Mesothelial cell of epicardium (in vitro differentiated cells): ENCODE results near the gene FLII. TPM values are rescaled to one million over a fixed set of nuclear protein-coding genes. Genes with fewer than 3 reads are reported as not detected.

Experiments used
- DNase-seq, 2 experiments: peaks; one replicate each; pipeline ENCODE4 v3.0.0; 2021; ENCODE audit warnings: low spot score in 2 of 2; ENCODE audit not compliant: unreplicated experiment in 2 of 2
- H3K27ac Mint-ChIP-seq: 2 replicates; pipeline ENCODE4 v1.8.0; 2021; ENCODE audit warnings: mixed read lengths
- H3K27me3 Mint-ChIP-seq: 2 replicates; pipeline ENCODE4 v1.8.0; 2021; ENCODE audit warnings: low read depth, mixed read lengths
- H3K36me3 Mint-ChIP-seq: 2 replicates; pipeline ENCODE4 v1.8.0; 2021; ENCODE audit warnings: mixed read lengths
- H3K4me1 Mint-ChIP-seq: 2 replicates; pipeline ENCODE4 v1.8.0; 2021; ENCODE audit warnings: mixed read lengths
- H3K4me3 Mint-ChIP-seq: 2 replicates; pipeline ENCODE4 v1.8.0; 2021; ENCODE audit warnings: mild to moderate bottlenecking, moderate library complexity, mixed read lengths
- H3K9me3 Mint-ChIP-seq: 2 replicates; pipeline ENCODE4 v1.8.0; 2021; ENCODE audit warnings: mixed read lengths
- CTCF ChIP-seq: fragments of 200-600 bp; sonication (generic); IDR thresholded peaks from one replicate; pipeline ENCODE4 v1.5.0; 2021; ENCODE audit warnings: antibody characterized with exemption; ENCODE audit not compliant: unreplicated experiment
- total RNA-seq: library from RNA; stranded (reverse); gene quantifications from 3 replicates; pipeline ENCODE4 v1.2.1, GENCODE V29; 2021

FLII gene
- total RNA-seq, 1 donor from 2014 or later = 199 TPM

- no peak for TF ChIP-seq CTCF
- Mint-ChIP-seq H3K4me1 (no peaks in the 10 kb centered on the region), H3K36me3 (peaks cover 20% of the 10 kb centered on the region), H3K27me3 (no peaks in the 10 kb centered on the region), H3K27ac (no peak overlapping the region), H3K4me3 (no peak overlapping the region), H3K9me3 (no peaks in the 10 kb centered on the region)
- DNase-seq = no peak
These were observed 51.6 kb downstream of the FLII start for GRCh38 chr17:18206962-18207361.

GRCh38 chr17:18205861-18206260 is 52.7 kb downstream of the FLII start:
- Mint-ChIP-seq H3K27ac (no peak overlapping the region), H3K9me3 (no peaks in the 10 kb centered on the region), H3K36me3 (peaks cover 20% of the 10 kb centered on the region), H3K4me3 (no peak overlapping the region), H3K4me1 (no peaks in the 10 kb centered on the region), H3K27me3 (no peaks in the 10 kb centered on the region)
- TF ChIP-seq CTCF = no peak
- no peak for DNase-seq

GRCh38 chr17:18203308-18203707 is 55.2 kb downstream of the FLII start:
- TF ChIP-seq CTCF = no peak
- Mint-ChIP-seq H3K9me3 (no peaks in the 10 kb centered on the region), H3K4me3 (no peak overlapping the region), H3K27ac (no peak overlapping the region), H3K36me3 (peaks cover 6% of the 10 kb centered on the region), H3K27me3 (no peaks in the 10 kb centered on the region), H3K4me1 (no peaks in the 10 kb centered on the region)
- no peak for DNase-seq

- Mint-ChIP-seq H3K9me3 (no peaks in the 10 kb centered on the region), H3K27ac (no peak overlapping the region), H3K4me1 (no peaks in the 10 kb centered on the region)
These were observed 57.4 kb downstream of the FLII start for GRCh38 chr17:18201108-18201507.

GRCh38 chr17:18198530-18198929 is 60.0 kb downstream of the FLII start:
- Mint-ChIP-seq H3K36me3 (peaks cover 23% of the 10 kb centered on the region), H3K27ac (no peak overlapping the region), H3K4me3 (no peak overlapping the region), H3K27me3 (no peaks in the 10 kb centered on the region), H3K9me3 (no peaks in the 10 kb centered on the region), H3K4me1 (no peaks in the 10 kb centered on the region)
- TF ChIP-seq CTCF = no peak
- DNase-seq = no peak

More at GRCh38 chr17:18201108-18201507, 57.4 kb downstream of the FLII start:
- DNase-seq = no peak
- no peak for TF ChIP-seq CTCF
- Mint-ChIP-seq H3K36me3 (peaks cover 9% of the 10 kb centered on the region), H3K4me3 (no peak overlapping the region), H3K27me3 (no peaks in the 10 kb centered on the region)
